ENCODE results near the gene JAKMIP2.
"Not testable (repeated sequence)": the region's sequence is repeated elsewhere in the genome, so short reads cannot be mapped to it uniquely, and the experiment has no call there.

Gene JAKMIP2

DNA sequence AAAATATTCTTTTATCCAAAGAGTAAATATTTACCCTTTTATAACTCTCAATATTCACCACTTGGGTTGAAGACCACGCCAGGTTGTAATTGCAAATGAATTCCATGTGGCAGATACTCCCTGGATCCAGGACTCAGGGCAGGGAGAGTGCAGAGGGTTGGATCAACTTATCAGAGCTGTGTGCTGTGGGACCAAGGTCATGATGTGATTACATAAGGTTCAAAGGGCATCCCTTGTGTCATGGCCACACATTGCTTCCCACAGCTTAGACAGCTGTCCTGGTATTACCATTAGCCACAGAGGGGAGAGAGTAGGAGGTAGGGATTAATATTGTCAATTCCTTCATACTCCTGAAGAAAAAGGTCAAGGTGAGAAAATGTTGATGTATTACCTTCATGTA, 133.9 kb downstream of the JAKMIP2 start:
- DNase-seq (ENCODE audit: low spot score), result no peak

DNA sequence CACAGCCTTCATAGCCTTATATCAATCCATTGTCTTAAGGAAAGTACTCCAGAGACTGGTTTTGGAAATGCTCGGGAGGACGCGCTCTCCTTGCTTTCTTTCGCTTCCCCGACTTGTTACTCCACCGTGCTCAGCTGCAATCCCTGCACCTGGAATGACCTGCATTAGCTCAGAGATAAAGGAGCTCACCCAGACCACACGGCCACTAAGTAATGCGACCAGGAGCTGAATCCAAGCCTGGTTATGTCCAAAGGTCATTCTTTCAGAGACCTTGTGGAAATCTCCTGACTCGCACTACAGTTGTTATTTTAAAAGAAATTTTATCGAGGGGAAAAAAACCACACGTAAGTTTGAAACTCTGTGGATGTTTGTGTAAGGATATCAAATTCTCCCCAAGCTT, 137.3 kb downstream of the JAKMIP2 start:
- no peak for DNase-seq (ENCODE audit: low spot score)

GRCh38 chr5:147644460-147644859, 138.1 kb downstream of the JAKMIP2 start:
- DNase-seq (ENCODE audit: low spot score), result no peak

DNA sequence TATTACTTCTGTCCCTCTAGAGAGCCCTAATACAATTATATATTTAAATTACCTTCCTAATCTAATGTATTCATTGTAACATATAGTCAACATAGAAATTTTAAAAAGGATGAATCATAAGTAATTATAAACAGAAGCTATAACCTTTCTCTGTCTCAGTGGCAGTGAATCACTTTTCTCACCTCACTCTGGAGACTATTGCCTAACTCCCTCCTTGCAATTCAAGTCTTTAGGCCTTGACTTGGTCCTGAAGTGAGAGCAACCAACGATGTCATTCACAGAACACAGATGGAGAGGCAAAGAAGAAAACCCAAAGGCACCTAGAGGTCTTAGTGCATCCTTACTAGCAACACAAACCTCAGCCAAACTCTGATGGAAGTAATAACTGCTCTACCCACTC, 139.4 kb downstream of the JAKMIP2 start:
- no peak for DNase-seq (ENCODE audit: low spot score)

GRCh38 chr5:147642666-147643065, 139.9 kb downstream of the JAKMIP2 start:
- DNase-seq (ENCODE audit: low spot score), result no peak

GRCh38 chr5:147639321-147639720, 143.2 kb downstream of the JAKMIP2 start:
- DNase-seq (ENCODE audit: low spot score), result no peak

DNA sequence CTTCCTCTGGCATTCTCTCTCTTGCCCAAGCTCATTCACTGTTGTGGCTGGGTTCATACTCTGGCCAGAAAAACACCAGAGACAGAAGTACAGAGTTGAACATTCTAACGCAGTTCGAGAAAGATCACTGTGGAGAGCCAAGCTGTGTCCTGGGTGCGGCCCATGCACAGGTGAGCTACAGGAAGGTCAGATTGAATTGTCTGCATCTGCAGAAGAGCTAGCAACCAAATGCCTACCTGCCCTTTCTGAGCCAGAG, 145.9 kb downstream of the JAKMIP2 start:
- DNase-seq (ENCODE audit: low spot score), result no peak

DNA sequence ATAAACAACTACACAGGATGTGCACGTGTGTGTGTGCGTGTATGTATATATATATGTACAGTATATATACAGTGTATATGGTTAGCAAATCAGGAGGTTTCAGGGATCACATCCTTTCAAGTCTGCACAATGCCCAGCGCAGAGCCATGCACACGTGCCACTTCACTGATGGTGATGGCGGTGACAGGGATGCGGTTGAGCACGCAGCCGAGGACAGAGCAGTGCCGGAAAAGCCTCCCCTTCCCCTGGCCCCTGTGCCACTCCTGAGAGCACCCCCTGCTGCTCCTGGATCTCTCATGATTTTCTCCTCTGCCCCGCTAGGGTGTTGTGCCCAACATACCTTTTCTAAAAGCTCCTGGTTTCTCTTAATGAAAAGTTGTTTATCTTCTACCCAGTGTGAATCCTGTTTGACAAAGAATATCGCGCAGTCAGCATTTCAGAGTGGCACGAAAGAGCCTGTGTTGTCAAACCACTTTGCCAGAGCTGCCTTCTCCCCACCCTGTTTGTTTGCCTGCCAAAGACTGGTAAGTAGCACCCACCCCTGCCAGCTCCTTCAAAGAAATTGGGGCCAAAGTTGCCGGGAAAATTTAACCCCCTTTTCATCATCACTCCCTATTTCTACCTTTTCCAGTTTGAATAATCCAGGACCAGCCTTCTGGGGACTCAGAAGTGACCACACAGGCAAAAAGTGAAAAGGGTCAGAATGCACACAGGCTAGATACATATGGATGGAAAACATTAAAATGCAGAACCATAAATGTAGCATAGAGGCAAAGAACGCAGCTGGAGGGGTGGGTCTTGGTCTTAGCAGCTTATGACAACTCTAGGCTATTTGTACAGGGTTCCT, 146.4 kb downstream of the JAKMIP2 start:
- no peak for DNase-seq (ENCODE audit: low spot score)

- not testable (repeated sequence) for DNase-seq (ENCODE audit: low spot score)
Observed at GRCh38 chr5:147635439-147635838, 147.1 kb downstream of the JAKMIP2 start.

DNA sequence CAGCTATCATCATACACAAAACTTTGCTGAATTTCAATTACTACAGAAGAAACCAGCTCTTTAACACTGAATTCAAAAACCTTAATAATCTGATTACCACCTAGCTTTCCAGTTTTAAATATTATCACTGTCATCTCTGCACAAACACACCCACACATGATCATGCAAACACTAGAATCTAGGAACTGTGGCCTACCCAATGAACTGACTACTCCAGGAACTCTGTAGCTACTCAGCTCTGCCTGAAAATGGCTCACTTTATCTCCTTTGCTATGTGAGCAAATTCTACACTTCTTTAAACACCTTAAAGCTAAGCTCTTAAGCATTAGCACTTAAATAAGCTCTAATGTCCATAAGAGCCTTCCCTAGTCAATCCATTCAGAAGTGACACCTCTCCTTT, 149.4 kb downstream of the JAKMIP2 start:
- DNase-seq (ENCODE audit: low spot score), result no peak

DNA sequence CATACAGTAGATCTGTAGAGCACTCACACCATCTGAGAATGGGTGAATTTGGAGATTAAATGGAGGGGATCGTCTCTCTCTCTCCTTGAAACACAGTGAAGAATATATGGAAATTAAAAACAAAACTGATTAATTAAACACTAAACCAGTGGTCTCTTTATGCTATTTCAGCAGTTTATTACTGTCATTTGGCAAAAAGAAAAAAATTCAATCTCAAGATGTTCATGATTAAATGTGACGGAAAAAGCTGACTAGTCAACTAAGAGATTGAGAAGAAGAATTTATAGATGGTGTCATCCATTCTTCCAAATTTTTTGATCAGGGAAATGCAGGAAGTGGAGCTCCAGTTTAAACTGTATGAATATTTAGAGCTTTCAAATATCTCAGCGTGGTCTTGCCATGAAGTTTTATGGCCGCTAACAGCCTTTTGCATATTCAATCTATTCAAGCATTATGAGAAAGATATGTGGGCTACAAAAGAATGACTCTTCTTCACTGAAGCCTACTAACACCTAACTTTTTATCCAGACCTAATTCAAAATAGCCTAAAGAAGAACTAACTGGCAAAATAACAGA, 151.0 kb downstream of the JAKMIP2 start:
- no peak for DNase-seq (ENCODE audit: low spot score)

DNA sequence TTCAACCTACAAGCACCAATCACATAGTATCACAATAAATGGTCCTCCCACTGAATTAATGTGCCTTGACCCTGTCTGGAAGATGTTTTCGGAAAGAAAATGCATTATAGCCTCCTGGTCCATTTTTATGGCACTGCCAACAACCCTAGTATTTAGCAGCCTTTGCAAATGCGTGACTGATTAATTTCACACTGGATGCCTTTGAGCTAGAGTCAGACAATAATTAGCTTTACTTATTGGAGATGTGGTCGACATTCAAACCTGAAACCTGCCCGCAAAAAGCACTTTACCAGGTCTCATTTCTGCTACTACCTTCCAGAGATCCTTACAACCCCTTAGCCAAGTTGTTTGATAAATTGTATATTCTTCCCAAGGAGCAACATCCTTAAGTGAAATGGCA, 153.3 kb downstream of the JAKMIP2 start:
- DNase-seq (ENCODE audit: low spot score), result no peak

DNA sequence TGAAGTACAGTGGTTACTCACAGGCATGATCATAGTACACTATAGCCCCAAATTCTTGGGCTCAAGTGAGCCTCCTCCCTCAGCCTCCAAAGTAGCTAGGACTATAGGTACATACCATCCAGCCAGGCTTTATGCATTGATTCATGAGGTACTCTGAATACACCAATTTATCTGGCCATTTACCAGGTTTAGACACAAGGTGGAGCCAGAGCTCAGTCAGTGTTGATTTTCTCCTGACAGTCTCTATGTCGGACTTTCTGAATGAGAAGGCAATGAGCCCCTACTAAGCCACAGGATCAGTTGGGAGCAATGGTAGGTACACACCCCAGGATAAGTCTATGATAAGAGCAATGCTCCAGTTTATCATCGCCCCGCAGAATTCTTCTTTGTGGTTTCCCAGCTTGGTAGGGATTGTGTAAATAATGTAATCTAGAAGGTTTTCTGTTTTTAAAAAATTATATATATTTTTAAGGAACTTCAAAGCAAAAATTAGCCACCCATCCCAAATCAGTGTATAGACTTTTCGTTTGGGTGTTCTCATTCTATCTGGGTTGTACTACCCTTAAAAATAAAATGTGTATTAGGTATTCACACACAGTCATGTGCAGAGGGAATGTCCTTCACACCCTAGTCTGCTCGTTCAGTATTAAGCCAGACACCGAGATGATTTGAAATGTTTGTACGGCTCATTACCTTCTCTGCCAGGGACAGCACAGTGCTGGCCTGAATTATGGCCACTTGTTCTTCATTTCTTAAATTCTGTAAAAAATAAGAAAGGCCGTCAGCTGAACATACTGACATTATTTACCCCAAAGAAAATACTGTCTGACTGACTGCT, 154.3 kb downstream of the JAKMIP2 start:
- no peak for DNase-seq (ENCODE audit: low spot score)

DNA sequence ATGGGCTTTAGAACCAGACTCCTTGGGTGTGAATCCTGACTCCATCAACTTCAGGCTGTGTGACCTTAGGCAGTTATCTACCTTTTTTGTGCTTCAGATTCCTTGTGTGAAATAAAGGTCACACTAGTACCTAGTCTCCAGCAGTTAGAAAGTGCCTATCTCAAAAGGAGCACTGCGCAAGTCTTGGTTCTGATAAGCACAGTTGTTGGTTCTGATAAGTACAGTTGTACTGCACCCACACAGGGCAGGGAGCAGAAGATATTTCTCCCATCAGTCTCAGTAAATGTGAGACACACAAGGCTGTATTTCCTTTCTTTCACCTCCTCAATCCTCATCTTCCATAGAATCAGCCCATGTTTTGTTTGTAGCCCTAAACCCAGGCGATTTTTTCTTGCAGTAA, 156.1 kb downstream of the JAKMIP2 start:
- DNase-seq (ENCODE audit: low spot score), result no peak

DNA sequence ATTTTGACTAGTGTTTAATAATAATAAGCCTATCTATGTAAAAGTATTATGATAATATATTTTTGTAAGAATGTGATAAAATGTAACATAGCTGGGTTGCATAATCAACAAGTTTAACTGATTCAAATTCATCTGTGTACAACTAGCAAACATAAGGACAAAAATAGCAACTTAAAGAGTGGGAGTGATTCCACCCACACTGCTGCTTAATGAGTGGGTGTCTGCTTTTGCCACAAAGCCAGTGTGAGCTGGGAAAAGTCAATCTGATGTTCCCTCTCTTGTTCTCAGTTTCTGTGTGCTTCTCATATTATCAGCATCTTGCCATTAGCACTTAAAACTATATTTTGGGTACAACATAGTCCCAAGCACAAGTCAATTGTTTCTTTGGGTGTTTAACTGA, 161.5 kb downstream of the JAKMIP2 start:
- DNase-seq (ENCODE audit: low spot score), result no peak

DNA sequence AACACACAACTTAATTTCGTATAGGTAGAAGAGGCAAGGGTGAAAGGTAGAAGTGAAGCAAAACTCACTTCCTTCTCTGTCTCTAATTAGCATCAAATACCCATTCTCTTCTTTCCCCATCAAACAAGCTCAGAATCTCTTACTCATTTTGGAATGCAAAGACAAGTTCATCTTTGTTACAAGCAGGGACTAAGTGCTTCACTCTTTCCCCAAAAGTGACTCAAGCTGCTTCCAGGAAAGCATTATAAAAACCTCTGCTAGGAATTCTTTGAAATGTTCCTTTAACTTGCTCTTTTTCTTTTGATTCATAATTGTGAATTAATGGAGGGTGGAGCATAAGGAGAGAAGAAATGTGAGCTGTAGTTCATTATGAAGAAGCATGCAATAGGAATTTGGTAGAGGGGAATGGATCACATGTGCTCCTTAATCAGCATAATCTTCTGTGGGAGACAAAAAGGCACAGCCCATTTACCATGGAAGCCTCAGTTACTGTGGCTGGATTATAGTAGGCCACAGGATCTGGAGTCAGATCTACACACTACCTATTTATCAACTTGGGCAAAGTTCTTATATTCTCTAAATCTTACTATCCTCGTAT, 163.1 kb downstream of the JAKMIP2 start:
- no peak for DNase-seq (ENCODE audit: low spot score)

DNA sequence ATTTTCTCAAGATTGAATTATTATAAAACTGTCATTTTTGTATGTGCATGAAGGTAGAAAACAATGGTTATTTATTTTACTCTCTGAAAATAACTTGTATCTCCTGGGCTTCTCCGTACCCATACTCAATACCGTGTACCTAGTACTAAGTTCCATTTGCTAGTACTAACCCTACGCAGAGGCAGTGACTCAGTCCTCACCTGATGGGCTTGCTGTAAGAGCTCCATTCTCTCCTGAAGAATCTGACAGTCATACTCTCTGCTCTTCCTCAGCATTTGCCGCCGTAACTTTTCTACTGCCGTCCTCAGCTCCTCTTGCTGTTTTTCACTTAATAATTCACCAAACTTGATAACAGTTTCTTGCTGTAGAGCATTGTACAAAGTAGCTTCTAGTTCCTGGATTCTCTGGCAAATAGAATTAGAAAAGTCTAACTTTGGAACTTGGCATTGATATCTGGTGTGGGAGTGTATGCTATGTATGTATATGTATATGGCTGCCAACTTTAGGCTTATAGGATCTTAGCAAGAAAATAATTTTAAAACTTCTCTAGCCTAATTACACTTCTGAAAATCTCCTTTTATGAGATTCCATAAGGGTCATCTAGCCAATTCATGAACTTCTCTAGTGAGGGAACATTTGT, 164.7 kb downstream of the JAKMIP2 start:
- no peak for DNase-seq (ENCODE audit: low spot score)

GRCh38 chr5:147617191-147617606, 165.3 kb downstream of the JAKMIP2 start:
- DNase-seq (ENCODE audit: low spot score), result no peak

DNA sequence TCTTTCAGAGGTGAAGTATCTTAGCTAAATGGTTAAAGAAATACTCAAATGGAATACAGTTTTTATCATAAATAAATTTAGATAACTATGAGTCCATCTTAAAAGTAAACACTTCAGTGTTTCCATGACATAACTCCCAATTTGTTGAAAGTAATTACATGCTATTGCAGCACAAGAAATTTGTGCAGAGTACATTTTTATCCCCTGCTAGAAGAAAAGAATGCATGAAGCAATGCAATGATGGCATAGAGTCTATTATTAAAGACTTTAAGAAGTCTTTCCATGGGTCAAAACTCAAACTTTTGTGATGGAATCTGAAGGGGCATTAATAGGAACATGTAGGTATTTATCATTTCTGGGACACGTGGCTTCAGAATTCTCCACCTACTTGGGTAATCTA, 166.1 kb downstream of the JAKMIP2 start:
- DNase-seq (ENCODE audit: low spot score), result no peak

DNA sequence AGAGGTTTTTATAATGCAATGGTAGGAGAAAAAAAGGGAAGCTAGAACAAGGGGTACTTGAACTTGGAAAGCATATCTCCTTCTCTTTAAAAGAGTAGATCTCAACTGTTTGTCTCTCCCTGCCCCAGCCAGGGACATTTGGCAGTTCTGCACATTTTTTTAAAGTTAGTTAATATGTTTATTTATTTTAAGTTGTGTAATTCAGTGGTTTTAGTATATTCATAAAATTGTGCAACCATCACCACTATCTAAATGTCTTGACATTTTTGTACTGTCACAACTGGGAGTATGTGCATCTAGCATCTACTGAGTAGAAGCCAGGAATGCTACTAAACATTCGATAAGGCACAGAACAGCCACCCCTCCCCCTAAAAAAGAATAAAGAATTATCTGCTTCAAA, 169.2 kb downstream of the JAKMIP2 start:
- no peak for DNase-seq (ENCODE audit: low spot score)

GRCh38 chr5:147611483-147611882, 171.0 kb downstream of the JAKMIP2 start:
- DNase-seq (ENCODE audit: low spot score), result no peak

DNA sequence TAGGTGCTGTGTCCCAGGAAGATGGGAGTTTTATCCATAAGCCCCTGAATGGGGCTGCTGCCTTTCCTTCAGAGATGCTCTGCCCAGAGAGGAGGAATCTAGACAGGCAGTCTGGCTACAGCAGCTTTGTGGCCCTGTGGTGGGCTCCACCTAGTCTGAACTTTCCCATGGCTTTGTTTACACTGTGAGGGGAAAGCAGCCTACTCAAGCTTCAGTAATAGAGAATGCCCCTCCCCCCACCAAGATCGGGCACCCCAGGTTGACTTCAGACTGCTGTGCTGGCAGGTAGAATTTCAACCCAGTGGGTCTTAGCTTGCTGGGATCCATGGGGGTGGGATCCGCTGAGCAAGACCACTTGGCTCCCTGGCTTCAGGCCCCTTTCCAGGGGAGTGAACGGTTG, 171.7 kb downstream of the JAKMIP2 start:
- DNase-seq (ENCODE audit: low spot score), result no peak

Data from left forelimb (tissue), 1 donor.